ENCODE data around the gene YBX3. TPM values are rescaled to one million over a fixed set of nuclear protein-coding genes. Genes with fewer than 3 reads are reported as not detected.

YBX3 gene
- total RNA-seq, 2 experiments from 2014 or later: 35.9 to 37.4 TPM

DNA sequence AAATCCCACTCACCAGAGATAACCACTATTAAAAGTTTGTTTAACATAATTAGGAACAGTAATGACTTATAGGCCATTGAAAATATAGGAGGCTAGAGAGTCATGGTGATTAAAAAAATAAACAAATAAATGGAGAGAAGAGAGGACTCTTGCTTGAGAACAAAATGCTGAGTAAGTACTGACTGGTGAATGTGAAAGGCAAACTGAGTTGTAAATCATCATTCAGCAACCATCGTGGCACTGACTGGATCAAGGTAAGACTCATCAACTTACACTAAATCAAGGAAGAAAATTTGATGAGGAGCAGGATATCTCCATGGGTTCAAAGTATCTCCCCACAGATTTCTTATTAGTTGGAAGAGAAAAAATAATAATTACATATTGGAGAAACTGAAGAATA is 14.1 kb upstream of the YBX3 start:
- no peaks in the 10 kb centered on the region for H3K4me1 Mint-ChIP-seq (ENCODE audit: low read depth)
- no peaks in the 10 kb centered on the region for H3K36me3 ChIP-seq (ENCODE audit: insufficient read depth, low read length)
- DNase-seq (no peak), ATAC-seq (ENCODE audit: poor library complexity) (no peak)
- no peak overlapping the region for H3K27ac Mint-ChIP-seq
- peaks cover 2 to 4% of the 10 kb centered on the region in 2 experiments for H3K27me3 ChIP-seq (ENCODE audit: control insufficient read depth in 1 of 2, insufficient read depth in 2 of 2, low read length in 2 of 2)
- H3K4me1 ChIP-seq (ENCODE audit: insufficient read depth, low read length): no peaks in the 10 kb centered on the region
- POLR2A ChIA-PET: interaction anchor here (0.6 kb wide), 1 partner anchor 472 kb away, joined by 3 read pairs; no protein-coding TSS in a partner anchor
- TF ChIP-seq, protein P1, sequence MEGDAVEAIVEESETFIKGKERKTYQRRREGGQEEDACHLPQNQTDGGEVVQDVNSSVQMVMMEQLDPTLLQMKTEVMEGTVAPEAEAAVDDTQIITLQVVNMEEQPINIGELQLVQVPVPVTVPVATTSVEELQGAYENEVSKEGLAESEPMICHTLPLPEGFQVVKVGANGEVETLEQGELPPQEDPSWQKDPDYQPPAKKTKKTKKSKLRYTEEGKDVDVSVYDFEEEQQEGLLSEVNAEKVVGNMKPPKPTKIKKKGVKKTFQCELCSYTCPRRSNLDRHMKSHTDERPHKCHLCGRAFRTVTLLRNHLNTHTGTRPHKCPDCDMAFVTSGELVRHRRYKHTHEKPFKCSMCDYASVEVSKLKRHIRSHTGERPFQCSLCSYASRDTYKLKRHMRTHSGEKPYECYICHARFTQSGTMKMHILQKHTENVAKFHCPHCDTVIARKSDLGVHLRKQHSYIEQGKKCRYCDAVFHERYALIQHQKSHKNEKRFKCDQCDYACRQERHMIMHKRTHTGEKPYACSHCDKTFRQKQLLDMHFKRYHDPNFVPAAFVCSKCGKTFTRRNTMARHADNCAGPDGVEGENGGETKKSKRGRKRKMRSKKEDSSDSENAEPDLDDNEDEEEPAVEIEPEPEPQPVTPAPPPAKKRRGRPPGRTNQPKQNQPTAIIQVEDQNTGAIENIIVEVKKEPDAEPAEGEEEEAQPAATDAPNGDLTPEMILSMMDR (IDR thresholded peaks at IDR 0.05): no peak
- H3K4me3 Mint-ChIP-seq: no peak overlapping the region
- no peaks in the 10 kb centered on the region for H3K9me3 ChIP-seq (ENCODE audit: control insufficient read depth in 1 of 2, insufficient read depth in 1 of 2, low read length in 2 of 2)
- no peaks in the 10 kb centered on the region for H3K9me3 Mint-ChIP-seq
- CTCF ChIA-PET: no interaction called here
- intact Hi-C loops (cut with DNase I, micrococcal nuclease): no loop called here
- H3K4me3 ChIP-seq (ENCODE audit: low read length): no peak overlapping the region
- no peaks in the 10 kb centered on the region for H3K36me3 Mint-ChIP-seq (ENCODE audit: low read depth)
- H3K27ac ChIP-seq (ENCODE audit: low read depth in 1 of 2, low read length in 2 of 2): no peak overlapping the region
- H3K27me3 Mint-ChIP-seq: peaks cover 9% of the 10 kb centered on the region

GRCh38 chr12:10736463-10736862 is 13.3 kb upstream of the YBX3 start:
- Mint-ChIP-seq H3K4me3 (no peak overlapping the region), H3K4me1 (ENCODE audit: low read depth) (no peaks in the 10 kb centered on the region), H3K9me3 (no peaks in the 10 kb centered on the region), H3K27me3 (peaks cover 9% of the 10 kb centered on the region), H3K36me3 (ENCODE audit: low read depth) (no peaks in the 10 kb centered on the region), H3K27ac (no peak overlapping the region)
- H3K36me3 ChIP-seq (ENCODE audit: insufficient read depth, low read length): no peaks in the 10 kb centered on the region
- ChIA-PET POLR2A (no interaction called here), CTCF (no interaction called here)
- H3K27ac ChIP-seq (ENCODE audit: low read depth in 1 of 2, low read length in 2 of 2): no peak overlapping the region
- no peak for ATAC-seq (ENCODE audit: poor library complexity)
- intact Hi-C loops (cut with DNase I, micrococcal nuclease): no loop called here
- no peak for DNase-seq
- H3K4me3 ChIP-seq (ENCODE audit: low read length): no peak overlapping the region
- TF ChIP-seq, protein P1 (IDR thresholded peaks at IDR 0.05): no peak
- H3K27me3 ChIP-seq (ENCODE audit: control insufficient read depth in 1 of 2, insufficient read depth in 2 of 2, low read length in 2 of 2): peaks cover 2 to 4% of the 10 kb centered on the region in 2 experiments
- no peaks in the 10 kb centered on the region for H3K9me3 ChIP-seq (ENCODE audit: control insufficient read depth in 1 of 2, insufficient read depth in 1 of 2, low read length in 2 of 2)
- H3K4me1 ChIP-seq (ENCODE audit: insufficient read depth, low read length): no peaks in the 10 kb centered on the region

DNA sequence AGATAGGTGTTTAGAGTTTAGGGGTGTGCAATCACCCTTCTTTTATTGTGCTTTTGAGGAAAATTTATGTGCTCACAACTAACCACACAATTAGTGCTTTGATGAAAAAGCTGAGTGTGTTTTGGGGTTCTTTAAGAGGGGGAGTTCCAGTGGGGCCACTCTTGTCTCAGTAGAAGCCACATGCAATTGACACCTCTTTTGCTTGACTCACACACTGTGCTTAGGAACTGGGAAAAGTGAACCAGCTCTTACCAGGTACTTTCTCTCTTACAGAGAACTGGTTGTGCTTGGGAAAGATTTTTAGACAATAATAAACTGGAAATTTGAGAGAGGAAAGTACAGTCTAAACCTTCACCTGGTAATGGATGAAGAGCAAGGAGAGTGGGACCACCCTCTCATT is 12.3 kb upstream of the YBX3 start:
- Mint-ChIP-seq H3K4me3 (no peak overlapping the region), H3K9me3 (no peaks in the 10 kb centered on the region), H3K4me1 (ENCODE audit: low read depth) (no peaks in the 10 kb centered on the region), H3K27ac (no peak overlapping the region), H3K27me3 (peaks cover 9% of the 10 kb centered on the region), H3K36me3 (ENCODE audit: low read depth) (no peaks in the 10 kb centered on the region)
- no peak overlapping the region for H3K27ac ChIP-seq (ENCODE audit: low read depth in 1 of 2, low read length in 2 of 2)
- H3K36me3 ChIP-seq (ENCODE audit: insufficient read depth, low read length): no peaks in the 10 kb centered on the region
- intact Hi-C loops (cut with DNase I, micrococcal nuclease): no loop called here
- POLR2A ChIA-PET: no interaction called here
- no peaks in the 10 kb centered on the region for H3K9me3 ChIP-seq (ENCODE audit: control insufficient read depth in 1 of 2, insufficient read depth in 1 of 2, low read length in 2 of 2)
- peaks cover 2 to 4% of the 10 kb centered on the region in 2 experiments for H3K27me3 ChIP-seq (ENCODE audit: control insufficient read depth in 1 of 2, insufficient read depth in 2 of 2, low read length in 2 of 2)
- CTCF ChIA-PET: no interaction called here
- no peak overlapping the region for H3K4me3 ChIP-seq (ENCODE audit: low read length)
- DNase-seq (no peak), ATAC-seq (ENCODE audit: poor library complexity) (no peak)
- H3K4me1 ChIP-seq (ENCODE audit: insufficient read depth, low read length): no peaks in the 10 kb centered on the region
- TF ChIP-seq, protein P1 (IDR thresholded peaks at IDR 0.05): no peak
